ENCODE data around the gene EFNA4.
A peak's percentile ranks its signal among the peaks of the same experiment; 100 is the strongest.

The EFNA4 gene

DNA sequence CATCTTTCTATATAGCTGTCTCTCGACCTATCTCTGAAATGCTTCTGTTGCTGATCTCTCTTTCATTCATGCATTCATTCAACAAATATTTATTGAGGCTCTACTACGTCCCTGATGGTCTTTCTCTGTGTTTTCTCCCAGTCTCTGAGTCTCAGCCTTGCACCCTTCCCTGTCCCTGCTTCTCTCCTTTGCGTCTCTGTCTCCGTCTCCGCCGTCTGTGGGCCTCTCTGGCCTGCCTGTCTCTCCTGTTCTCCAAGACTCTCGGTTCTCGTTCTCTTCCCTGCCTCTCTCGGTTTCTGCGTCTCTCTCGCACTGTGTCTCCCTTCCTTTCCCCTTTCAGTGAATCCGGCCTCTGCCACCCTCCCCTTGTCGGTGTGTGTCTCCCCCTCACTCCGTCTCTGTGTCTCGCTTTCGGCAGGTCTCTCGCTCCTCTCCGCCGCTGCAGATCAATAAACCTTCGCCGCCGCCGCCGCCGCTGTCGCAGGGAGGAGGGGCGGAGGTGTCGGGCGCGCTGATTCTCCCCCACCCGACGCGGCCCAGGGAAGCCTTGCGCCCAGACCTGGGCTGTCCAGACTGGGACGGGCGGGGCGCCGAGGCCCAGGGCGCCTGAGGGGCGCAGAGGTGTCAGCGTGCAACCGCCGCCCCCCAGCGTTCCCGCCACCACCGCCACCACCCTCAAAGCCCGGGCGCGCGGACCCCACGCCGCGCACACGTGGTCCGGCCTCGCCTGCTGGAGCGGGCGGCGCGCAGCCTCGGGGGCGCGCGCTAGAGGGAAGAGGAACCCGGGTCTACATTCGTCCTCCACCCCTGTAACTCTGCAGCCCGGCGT is 18.1 kb downstream of the EFNA4 start:
- H3K4me1 Mint-ChIP-seq (ENCODE audit: low read depth), result peaks cover 42% of the 10 kb centered on the region
- H3K9me3 Mint-ChIP-seq, result no peaks in the 10 kb centered on the region
- H3K27ac Mint-ChIP-seq, result peak overlapping the region; percentile 71
- peak overlapping the region; percentile 73 for H3K4me3 Mint-ChIP-seq
- peaks cover 48% of the 10 kb centered on the region for H3K27me3 Mint-ChIP-seq (ENCODE audit: low read depth)
- peaks cover 5% of the 10 kb centered on the region for H3K36me3 Mint-ChIP-seq (ENCODE audit: low read depth)

DNA sequence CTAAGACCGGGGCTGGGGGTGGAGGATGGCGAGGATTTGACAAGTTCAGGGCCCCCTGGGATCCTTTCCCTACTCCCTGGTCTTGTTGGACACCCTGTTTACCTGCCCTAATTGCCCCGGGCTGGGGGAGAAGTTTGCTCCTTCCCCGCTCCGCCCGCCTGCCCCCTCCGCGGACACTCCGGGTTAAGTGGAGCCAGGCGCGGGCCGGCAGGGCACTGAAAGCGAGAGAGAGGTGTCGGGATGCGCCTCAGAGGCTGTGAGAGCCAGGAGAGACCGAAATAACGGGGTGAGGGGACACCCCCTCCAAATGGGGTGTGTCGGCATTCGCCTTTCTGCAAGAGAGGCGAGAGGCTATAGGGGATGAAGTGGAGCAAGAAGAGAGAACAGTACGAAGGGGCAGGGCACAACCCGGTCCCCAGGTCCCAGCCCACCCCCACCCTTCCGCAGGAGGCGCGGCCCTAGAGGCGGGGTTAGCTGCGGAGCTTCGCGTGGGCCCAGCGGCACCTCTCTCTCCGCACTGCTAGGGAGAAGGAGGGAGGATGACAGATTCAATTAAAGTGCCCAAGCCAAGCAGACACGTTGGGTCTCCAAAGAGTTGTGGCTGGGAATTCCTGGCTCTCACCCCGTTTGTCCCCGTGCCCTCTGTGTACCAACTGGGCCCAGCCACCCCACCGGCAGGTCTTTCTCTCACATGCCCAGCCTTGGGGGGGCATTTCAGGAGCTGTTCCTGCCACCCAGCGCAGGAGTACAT is 18.9 kb downstream of the EFNA4 start:
- Mint-ChIP-seq H3K4me3 (peak overlapping the region; percentile 56), H3K36me3 (ENCODE audit: low read depth) (peaks cover 5% of the 10 kb centered on the region), H3K27ac (no peak overlapping the region), H3K4me1 (ENCODE audit: low read depth) (peaks cover 42% of the 10 kb centered on the region), H3K9me3 (no peaks in the 10 kb centered on the region), H3K27me3 (ENCODE audit: low read depth) (peaks cover 47% of the 10 kb centered on the region)

DNA sequence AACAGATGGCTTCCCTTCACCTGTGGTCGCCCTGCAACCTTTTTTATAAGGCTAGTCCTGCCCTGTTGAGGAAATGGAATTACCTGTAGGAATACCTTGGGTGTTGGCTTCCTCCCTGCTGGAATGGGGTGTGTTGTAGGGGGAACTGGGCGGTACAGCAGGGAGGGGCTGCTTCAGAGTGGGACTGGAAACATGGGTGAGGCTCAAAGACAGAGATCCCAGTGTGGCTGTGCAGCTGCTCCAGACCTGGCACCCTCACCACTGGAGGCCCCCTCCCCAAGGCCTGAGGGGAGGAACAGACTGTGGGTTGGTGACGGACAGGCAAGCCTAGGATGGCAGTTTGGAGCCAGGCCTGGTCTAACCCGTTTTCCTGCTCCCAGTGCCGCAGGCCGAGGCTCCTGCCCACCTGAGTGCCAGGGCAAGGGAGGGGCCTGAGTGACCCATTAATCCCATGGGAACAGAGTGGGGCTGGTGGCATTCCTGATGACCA is 19.6 kb downstream of the EFNA4 start:
- H3K36me3 Mint-ChIP-seq (ENCODE audit: low read depth), result peaks cover 5% of the 10 kb centered on the region
- H3K27me3 Mint-ChIP-seq (ENCODE audit: low read depth), result peaks cover 41% of the 10 kb centered on the region
- no peak overlapping the region for H3K27ac Mint-ChIP-seq
- peaks cover 38% of the 10 kb centered on the region for H3K4me1 Mint-ChIP-seq (ENCODE audit: low read depth)
- H3K9me3 Mint-ChIP-seq, result no peaks in the 10 kb centered on the region
- H3K4me3 Mint-ChIP-seq, result no peak overlapping the region

DNA sequence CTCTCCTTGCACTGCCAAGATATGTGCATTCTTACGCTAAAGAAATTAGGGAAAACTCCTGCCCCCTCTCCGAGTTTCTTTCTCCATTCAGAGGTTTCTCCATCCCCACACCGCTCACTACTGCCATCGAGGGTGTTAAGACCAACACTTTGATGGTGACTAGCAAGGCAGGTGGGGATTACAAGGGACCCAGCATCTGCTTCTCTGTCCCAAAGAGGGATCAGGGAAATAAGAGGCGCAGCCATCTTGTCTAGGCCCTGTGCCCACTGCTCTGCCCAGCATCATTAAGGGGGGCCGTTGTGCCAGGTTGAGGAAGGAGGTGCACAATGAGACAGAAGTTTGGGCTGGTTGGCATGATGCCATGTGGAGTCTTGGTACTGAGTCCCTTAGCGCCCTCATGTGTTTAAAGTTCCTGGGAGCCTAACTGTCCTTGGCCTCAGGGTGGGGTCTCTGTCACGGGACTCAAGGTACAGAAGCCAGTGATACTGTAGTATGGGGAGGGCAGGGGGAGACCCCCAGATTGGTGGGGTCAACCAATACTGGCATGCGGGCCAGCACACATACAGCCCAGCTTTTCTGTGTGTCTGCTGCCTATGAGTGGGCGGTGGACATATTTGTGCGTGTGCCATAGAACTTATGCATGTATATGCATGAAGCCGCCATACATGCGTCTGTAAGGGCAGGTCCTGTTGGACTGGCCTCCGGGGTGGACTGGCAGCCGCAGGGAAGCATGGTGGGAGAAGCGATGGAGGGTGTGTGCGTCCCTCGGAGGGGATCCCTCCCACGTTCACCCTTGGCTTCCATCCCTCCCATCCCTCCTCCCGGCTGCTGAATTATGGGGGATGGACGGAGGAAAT is 20.6 kb downstream of the EFNA4 start:
- H3K27ac Mint-ChIP-seq, result peak overlapping the region; percentile 88
- H3K4me3 Mint-ChIP-seq, result peak overlapping the region; percentile 88
- H3K27me3 Mint-ChIP-seq (ENCODE audit: low read depth), result peaks cover 36% of the 10 kb centered on the region
- peaks cover 5% of the 10 kb centered on the region for H3K36me3 Mint-ChIP-seq (ENCODE audit: low read depth)
- peaks cover 38% of the 10 kb centered on the region for H3K4me1 Mint-ChIP-seq (ENCODE audit: low read depth)
- no peaks in the 10 kb centered on the region for H3K9me3 Mint-ChIP-seq

- peaks cover 33% of the 10 kb centered on the region for H3K4me1 Mint-ChIP-seq (ENCODE audit: low read depth)
- H3K36me3 Mint-ChIP-seq (ENCODE audit: low read depth), result peaks cover 2% of the 10 kb centered on the region
- no peaks in the 10 kb centered on the region for H3K9me3 Mint-ChIP-seq
- H3K27me3 Mint-ChIP-seq (ENCODE audit: low read depth), result peaks cover 28% of the 10 kb centered on the region
- peak overlapping the region; percentile 88 for H3K27ac Mint-ChIP-seq
- peak overlapping the region; percentile 88 for H3K4me3 Mint-ChIP-seq
Observed at GRCh38 chr1:155084722-155085503, 21.4 kb downstream of the EFNA4 start.

GRCh38 chr1:155085504-155086127 is 22.1 kb downstream of the EFNA4 start:
- peaks cover 26% of the 10 kb centered on the region for H3K27me3 Mint-ChIP-seq (ENCODE audit: low read depth)
- H3K36me3 Mint-ChIP-seq (ENCODE audit: low read depth), result peaks cover 2% of the 10 kb centered on the region
- no peaks in the 10 kb centered on the region for H3K9me3 Mint-ChIP-seq
- H3K27ac Mint-ChIP-seq, result peak overlapping the region; percentile 88
- peak overlapping the region; percentile 88 for H3K4me3 Mint-ChIP-seq
- peaks cover 33% of the 10 kb centered on the region for H3K4me1 Mint-ChIP-seq (ENCODE audit: low read depth)

DNA sequence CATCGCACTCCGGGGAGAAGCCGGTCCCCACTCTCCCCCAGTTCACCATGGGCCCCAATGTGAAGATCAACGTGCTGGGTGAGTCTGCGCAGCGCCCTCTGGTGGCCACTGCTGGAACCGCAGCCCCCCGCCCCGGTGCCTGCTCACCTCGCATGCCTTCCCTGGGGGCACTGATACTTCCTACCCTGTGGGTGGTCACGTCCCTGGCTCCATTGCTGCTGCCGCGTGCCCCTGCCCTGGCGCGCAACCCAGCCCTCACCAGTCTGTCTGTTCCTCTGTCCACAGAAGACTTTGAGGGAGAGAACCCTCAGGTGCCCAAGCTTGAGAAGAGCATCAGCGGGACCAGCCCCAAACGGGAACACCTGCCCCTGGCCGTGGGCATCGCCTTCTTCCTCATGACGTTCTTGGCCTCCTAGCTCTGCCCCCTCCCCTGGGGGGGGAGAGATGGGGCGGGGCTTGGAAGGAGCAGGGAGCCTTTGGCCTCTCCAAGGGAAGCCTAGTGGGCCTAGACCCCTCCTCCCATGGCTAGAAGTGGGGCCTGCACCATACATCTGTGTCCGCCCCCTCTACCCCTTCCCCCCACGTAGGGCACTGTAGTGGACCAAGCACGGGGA is 22.7 kb downstream of the EFNA4 start:
- Mint-ChIP-seq H3K27ac (peak overlapping the region; percentile 15), H3K4me1 (ENCODE audit: low read depth) (peaks cover 32% of the 10 kb centered on the region), H3K4me3 (peak overlapping the region; percentile 61), H3K9me3 (no peaks in the 10 kb centered on the region), H3K36me3 (ENCODE audit: low read depth) (peaks cover 2% of the 10 kb centered on the region), H3K27me3 (ENCODE audit: low read depth) (peaks cover 23% of the 10 kb centered on the region)

DNA sequence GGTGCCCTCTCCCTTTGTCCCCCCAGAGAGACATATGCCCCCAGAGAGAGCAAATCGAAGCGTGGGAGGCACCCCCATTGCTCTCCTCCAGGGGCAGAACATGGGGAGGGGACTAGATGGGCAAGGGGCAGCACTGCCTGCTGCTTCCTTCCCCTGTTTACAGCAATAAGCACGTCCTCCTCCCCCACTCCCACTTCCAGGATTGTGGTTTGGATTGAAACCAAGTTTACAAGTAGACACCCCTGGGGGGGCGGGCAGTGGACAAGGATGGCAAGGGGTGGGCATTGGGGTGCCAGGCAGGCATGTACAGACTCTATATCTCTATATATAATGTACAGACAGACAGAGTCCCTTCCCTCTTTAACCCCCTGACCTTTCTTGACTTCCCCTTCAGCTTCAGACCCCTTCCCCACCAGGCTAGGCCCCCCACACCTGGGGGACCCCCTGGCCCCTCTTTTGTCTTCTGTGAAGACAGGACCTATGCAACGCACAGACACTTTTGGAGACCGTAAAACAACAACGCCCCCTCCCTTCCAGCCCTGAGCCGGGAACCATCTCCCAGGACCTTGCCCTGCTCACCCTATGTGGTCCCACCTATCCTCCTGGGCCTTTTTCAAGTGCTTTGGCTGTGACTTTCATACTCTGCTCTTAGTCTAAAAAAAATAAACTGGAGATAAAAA is 23.5 kb downstream of the EFNA4 start:
- H3K27ac Mint-ChIP-seq, result no peak overlapping the region
- no peaks in the 10 kb centered on the region for H3K9me3 Mint-ChIP-seq
- H3K27me3 Mint-ChIP-seq (ENCODE audit: low read depth), result peaks cover 16% of the 10 kb centered on the region
- H3K36me3 Mint-ChIP-seq (ENCODE audit: low read depth), result no peaks in the 10 kb centered on the region
- peaks cover 28% of the 10 kb centered on the region for H3K4me1 Mint-ChIP-seq (ENCODE audit: low read depth)
- no peak overlapping the region for H3K4me3 Mint-ChIP-seq

GRCh38 chr1:155091071-155092051 is 27.8 kb downstream of the EFNA4 start:
- H3K27me3 Mint-ChIP-seq (ENCODE audit: low read depth), result peaks cover 19% of the 10 kb centered on the region
- no peaks in the 10 kb centered on the region for H3K9me3 Mint-ChIP-seq
- no peak overlapping the region for H3K4me3 Mint-ChIP-seq
- peaks cover 3% of the 10 kb centered on the region for H3K4me1 Mint-ChIP-seq (ENCODE audit: low read depth)
- no peak overlapping the region for H3K27ac Mint-ChIP-seq
- no peaks in the 10 kb centered on the region for H3K36me3 Mint-ChIP-seq (ENCODE audit: low read depth)

DNA sequence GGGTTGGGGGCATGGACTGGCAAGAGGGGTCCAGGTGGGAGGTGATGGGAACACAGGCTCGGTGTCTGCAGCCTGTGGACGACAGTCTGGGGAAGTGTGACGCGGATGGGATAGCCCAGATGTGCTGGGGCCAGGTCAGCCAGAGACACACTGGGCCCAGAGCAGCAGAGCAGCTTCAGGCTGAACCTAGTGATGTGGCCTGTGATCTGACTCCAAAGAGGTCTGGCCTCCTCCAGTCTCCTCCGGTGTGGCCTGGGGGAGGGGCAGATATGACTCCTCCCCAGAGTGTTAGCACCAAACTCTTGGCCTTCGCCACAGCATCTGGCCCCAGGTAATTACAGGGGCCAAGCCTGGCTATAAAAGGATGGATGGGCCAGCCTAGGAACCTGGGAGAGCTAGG is 28.6 kb downstream of the EFNA4 start:
- H3K36me3 Mint-ChIP-seq (ENCODE audit: low read depth), result no peaks in the 10 kb centered on the region
- no peaks in the 10 kb centered on the region for H3K9me3 Mint-ChIP-seq
- no peak overlapping the region for H3K27ac Mint-ChIP-seq
- H3K27me3 Mint-ChIP-seq (ENCODE audit: low read depth), result peaks cover 21% of the 10 kb centered on the region
- H3K4me3 Mint-ChIP-seq, result no peak overlapping the region
- H3K4me1 Mint-ChIP-seq (ENCODE audit: low read depth), result peaks cover 3% of the 10 kb centered on the region

DNA sequence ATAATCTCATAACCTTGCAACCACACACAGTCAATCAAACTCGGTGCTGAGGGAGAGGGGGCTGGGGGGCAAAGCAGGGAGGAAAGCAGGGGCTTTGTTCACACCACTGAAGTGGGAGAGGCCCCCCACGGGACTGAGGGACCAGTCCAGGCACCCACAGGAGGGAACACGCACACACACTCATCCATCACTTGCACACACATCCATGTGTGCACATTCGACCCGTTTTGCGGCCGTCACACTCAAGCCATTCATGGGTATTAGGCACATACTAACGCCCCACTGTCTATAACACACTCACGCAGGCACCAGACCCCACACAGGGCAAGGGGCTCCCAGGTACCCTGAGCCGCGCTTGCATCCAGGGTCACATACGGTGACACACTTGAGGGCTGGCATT is 29.1 kb downstream of the EFNA4 start:
- Mint-ChIP-seq H3K27me3 (ENCODE audit: low read depth) (peaks cover 21% of the 10 kb centered on the region), H3K4me1 (ENCODE audit: low read depth) (peaks cover 3% of the 10 kb centered on the region), H3K4me3 (no peak overlapping the region), H3K9me3 (no peaks in the 10 kb centered on the region), H3K36me3 (ENCODE audit: low read depth) (no peaks in the 10 kb centered on the region), H3K27ac (no peak overlapping the region)

All from T-helper 1 cell treated with Interleukin-12 subunit alpha and Interleukin-12 subunit beta and Interleukin-4 antibody, amounts not matched to agents 30 μg/mL and 1 μg/mL, for 36 hours (primary cell).